GM18499 (cell line): ENCODE measurements around the gene CAPZA2.

Experiments
- ATAC-seq: cut with Tn5 transposase; IDR thresholded peaks from one replicate; pipeline ENCODE4 v1.9.1; 2021; ENCODE audit warnings: moderate number of reproducible peaks; ENCODE audit not compliant: insufficient read depth, unreplicated experiment

CAPZA2 gene

GRCh38 chr7:116859323-116859722 lies 3.1 kb upstream of the CAPZA2 start:
- ATAC-seq, result no peak

GRCh38 chr7:116861717-116862116 lies 670 bp upstream of the CAPZA2 start:
- no peak for ATAC-seq

DNA sequence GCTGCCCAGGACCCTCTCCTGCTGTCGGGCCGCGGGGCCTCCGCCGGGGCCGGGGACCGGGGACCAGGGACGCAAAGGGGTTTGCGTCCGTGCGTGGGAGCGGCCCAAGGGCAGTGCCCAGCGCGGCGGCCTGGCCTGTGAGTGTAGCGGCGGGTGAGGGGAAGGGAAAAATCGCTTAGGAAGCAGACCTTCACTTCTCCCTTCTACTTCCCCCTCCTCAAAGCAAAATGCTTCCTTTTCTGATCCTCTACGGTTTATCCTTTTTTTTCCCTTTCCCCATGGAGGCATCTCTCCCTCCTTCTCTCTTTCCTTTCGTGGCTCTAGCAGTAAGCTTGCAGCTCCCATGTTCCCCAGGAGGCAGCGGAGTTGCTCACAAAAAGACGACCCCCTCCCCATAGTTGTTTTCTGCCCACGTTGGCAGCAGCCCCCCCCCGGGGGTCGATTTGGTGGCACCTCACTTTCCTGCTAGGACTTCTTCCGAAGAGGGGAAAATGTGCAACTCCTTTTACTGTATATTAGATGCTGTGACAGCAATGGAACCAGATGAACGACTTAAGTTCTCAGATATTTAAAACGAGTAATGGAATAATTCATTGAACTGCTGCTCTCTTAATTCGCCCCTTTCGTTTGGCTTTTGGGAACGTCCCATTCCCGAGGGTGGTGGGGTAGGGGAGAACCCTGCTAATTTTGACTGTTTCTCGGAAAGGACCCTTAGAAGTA lies 724 bp downstream of the CAPZA2 start:
- ATAC-seq, result peak; percentile 12

DNA sequence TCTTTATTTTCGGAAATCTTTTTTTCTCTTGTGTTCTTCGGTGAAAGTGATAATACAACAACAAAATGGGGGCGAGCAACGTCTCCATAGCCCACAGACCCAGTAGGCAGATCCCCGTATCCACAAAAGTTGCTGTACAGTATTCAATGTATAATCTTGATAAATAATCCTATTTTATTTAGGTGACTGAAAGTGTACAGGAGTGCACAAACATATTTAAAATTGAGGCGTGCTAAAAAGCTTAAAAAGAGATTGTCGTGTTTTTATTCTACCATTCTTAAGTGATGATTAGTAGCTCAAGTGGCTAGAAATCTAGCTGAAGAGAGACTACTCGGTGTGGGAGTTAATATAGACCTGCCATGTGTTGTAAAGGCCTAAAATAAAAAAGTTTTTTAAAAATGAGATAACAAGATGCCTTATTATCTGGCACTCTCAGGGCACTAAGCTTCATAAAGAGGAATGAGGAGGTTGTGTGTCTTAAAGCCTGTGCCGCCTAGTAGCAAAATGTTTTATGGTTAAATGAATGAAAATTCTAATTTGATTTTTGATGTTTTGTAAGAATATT lies 1.6 kb downstream of the CAPZA2 start:
- no peak for ATAC-seq

DNA sequence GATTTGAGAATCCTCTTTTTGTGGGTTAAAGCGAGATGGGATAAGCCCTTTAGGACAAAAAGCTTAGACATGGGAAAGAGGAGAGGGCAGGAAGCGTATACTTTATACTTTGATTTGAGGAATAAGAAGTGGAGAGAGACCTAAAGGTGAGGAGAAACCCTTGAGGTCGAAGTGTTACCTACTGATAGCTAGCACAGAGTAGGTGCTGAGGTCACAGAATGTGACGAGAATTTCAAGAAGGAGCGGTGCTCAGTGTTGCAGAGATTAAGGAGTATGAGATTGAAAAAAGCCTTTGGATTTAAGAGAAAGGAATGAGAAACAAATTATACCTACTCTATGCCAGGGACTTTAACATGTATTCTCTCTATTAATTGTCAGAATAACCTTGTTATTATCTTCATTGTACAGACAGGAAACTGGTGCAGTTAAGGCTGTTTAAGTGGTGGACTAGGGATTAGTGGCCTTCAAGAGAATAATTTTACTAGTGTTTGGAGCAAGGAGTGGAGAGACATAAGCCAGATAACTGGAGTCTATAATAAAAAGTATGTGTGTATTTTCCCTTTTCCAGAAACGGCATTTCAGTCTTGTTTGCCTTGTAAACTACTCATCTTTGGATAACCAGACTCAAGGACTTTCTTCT lies 8.8 kb downstream of the CAPZA2 start:
- no peak for ATAC-seq

DNA sequence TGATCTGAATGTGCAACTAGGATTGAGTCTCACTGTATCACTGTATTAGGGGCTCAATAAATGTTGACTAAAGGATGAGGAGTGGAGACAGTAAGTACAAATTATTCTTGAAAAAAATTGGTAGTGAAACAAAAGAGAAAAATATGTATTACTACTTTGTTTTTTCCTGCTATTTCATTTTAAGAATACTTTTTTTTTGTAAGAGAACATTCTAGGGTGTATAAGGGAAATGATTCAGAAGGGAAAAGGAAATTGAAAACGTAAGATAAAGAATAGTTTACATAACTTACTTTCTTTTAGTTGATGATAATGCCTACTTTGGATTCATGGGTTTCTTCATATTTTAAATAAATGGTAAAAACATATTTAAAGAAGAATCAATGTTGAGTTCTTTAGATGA lies 9.6 kb downstream of the CAPZA2 start:
- ATAC-seq, result no peak

GRCh38 chr7:116873619-116874018 lies 11.2 kb downstream of the CAPZA2 start:
- no peak for ATAC-seq

DNA sequence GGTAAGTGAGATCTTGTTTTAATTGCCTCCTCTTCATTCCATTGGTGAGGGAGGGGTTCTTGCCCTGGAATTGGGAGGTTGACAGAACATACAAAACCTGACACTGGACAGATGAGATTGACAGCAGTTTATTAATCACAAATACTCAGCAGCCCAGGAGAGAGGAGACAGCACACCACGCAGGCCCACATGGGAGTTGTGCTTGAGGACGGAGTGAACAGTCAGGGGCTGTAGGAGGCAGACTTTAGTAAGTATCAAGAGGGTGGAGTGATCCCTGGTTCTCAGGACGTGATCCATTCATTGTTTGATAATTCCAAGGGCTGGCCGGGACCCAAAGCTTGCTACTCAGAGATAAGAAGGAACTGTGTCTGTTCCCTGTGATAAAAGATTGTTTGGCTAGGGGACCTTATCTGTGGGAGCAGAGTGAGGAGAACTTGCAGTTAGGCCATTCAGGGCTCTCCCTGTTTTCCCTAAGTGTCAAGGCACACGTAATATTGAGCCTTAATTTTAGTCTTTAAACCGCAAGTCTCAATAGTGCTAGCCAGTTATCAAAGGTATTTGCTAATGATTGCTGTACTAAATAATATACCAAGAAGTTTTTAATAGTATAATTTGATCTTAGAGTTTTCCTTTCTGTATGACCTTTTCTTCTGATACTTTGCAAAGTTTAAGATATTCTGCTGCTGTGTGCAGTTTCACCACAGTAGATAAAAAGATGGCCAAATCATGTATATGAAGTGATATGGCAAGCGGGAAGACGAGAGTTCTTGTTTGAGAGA lies 14.5 kb downstream of the CAPZA2 start:
- ATAC-seq, result no peak

- ATAC-seq, result no peak
These were observed 15.2 kb downstream of the CAPZA2 start for GRCh38 chr7:116877443-116878217.

- no peak for ATAC-seq
These were observed 22.3 kb downstream of the CAPZA2 start for GRCh38 chr7:116884691-116885090.

GRCh38 chr7:116885724-116886123 lies 23.3 kb downstream of the CAPZA2 start:
- no peak for ATAC-seq

DNA sequence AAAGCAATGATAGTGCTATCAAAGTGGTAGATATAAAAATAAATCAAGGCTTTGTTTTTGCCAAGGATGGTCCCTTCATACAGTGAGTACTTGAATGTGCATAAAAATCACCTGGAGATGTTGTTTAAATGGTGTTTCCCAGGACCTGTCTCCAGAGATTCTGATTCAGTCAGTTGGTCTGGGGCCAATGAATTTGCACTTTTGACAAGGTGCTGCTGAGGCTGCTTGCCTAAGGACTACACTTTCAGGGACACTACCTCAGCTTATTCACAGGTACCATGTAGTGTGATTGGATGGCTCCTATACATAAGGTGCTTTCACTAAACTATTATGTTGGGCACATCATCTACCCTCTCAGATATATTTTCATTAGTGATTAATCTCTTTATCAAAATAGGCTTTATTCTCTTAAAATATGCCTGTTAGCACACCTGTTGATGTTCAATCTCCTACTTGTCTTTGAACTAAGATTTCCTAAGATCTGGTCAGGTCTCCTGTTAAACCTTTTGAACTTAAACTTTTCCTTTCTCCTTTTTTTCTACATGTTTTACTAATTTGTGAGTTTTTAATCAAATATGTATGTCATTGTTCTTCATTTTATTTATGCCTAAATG lies 24.3 kb downstream of the CAPZA2 start:
- no peak for ATAC-seq

DNA sequence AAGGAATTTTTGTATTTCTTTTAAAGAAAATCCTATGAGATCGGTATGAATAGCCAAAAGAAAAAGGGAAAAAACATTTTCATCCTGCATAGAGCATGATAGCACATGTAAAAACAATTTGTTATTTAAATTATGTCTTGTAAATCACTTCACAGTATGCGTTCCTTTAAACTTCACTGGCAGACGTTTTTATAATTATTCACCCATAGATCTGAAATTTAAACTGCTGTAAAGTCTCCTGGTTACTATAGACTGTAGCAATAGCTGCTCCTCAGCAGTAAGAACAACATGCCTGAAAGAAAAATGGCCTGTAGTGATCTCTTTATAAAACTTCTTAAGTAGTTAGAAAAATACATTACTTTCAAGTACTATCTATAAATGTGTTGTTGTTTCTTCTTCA lies 26.5 kb downstream of the CAPZA2 start:
- ATAC-seq, result no peak

GRCh38 chr7:116895849-116896248 lies 33.5 kb downstream of the CAPZA2 start:
- no peak for ATAC-seq

DNA sequence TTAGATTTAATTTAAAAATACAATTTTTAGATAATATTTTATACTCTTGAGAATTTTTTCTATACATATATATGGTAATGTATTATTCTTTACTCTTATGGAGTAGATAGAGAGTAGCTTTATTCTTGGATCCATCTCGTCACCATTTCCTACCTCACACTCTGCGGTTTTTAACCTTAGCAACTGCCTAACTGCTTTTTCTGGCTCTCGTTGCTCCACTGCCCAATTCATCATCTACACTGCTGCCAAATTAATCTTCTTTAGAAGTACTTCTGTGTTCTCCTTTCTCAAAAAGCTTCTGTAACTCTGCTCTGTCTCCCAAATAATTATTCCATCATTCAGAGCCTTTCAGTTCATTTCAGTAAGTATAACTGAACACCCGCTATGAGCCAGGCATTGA lies 35.3 kb downstream of the CAPZA2 start:
- ATAC-seq, result no peak

GRCh38 chr7:116899308-116899707 lies 36.9 kb downstream of the CAPZA2 start:
- no peak for ATAC-seq

- ATAC-seq, result no peak
These were observed 38.8 kb downstream of the CAPZA2 start for GRCh38 chr7:116901143-116901542.

GRCh38 chr7:116902867-116903266 lies 40.5 kb downstream of the CAPZA2 start:
- ATAC-seq, result no peak

DNA sequence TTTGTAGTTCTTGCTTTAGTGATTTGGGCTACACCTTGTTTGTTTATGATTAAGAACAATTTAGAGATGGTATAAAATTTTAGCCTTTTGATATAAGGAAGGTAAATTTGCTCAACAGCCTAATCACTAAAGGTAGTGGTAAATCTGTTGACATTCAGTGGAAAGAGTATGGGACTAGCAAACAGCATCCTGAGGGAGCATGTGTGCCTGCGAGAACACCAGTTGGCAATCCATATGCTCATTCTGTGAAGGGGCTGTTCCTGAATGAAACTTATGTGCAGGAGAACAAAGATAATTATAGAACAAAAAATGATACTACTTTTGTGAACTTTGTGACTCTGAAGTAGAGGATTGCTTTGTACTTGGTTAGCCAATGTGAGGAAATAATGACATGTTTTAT lies 44.0 kb downstream of the CAPZA2 start:
- no peak for ATAC-seq

DNA sequence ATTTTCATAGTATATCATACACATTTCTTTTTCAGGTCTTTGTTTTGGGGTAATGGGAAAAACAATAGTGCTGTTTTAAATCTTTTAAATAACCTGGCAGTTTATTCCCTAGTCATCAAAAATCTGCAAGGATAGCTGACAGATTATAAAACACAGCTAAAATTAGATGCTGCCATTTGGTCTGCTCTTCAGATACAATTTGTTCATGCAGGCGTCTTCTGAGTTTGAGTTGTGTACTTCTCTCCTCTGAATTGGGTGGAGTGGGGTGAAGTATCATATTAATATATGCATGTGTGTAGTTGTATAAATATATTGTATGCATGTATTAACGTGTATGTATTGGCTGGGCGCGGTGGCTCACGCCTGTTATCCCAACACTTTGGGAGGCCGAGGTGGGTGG lies 48.0 kb downstream of the CAPZA2 start:
- no peak for ATAC-seq
